GM18526 (cell line): ENCODE measurements around the gene GNG3.
A peak's percentile ranks its signal among the peaks of the same experiment; 100 is the strongest.

Experiments
- POLR2A ChIP-seq: IDR thresholded peaks from 3 replicates; pipeline ENCODE4 v1.6.1; 2011; ENCODE audit not compliant: insufficient read length; ENCODE audit errors: extremely low read depth

GNG3 gene

DNA sequence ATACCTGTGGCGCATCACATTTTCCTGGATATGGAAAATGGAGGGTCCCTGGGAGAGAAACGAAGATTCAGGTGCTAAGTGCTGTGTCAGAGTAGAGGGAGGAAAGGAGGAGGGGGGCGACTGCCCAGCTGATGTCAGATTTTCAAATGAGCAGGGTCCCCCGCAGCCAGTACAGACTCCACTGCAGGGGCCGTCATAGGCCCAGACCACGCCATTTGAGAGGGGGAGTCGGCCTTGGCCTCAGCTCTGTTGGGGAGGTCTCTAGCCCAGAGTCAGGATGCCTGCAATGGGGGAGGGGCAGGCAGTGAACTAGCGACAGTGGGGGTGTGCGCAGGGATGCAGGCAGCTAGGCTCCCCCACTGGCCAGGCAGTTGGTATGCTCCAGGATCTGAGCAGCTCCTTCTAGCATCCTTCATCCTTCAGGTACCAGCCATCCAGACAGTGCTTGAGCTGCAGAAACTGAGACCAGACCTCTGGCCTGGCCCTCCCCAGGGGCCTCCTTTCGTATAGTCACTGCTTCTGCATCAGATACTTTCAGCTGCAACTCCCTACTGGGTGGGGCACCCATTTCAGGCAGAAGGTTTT lies at the start of gene GNG3, which contains the start of gene BSCL2:
TSS of gene GNG3 (plus strand) at position 400 of the 585 bp plus-strand sequence. CDS start 620 bp downstream, outside the sequence.
TSS of gene BSCL2 (minus strand) at position 148 of the 585 bp plus-strand sequence. CDS start 229 bp downstream, outside the sequence.
- TF ChIP-seq POLR2A, result no peak

- TF ChIP-seq POLR2A, result no peak
Measured at GRCh38 chr11:62664405-62665074, 42.9 kb upstream of the GNG3 start.

GRCh38 chr11:62665075-62665598 lies 42.3 kb upstream of the GNG3 start, which contains the start of the genes C11orf98 and CSKMT:
C11orf98 (minus strand) TSS chr11:62665210; CDS start chr11:62665169, 41 bp downstream.
CSKMT (plus strand) TSS chr11:62665312; CDS start chr11:62665880, 568 bp downstream.
- TF ChIP-seq POLR2A, result peak; percentile 100

GRCh38 chr11:62665599-62666258 lies 41.7 kb upstream of the GNG3 start:
- TF ChIP-seq POLR2A, result no peak

DNA sequence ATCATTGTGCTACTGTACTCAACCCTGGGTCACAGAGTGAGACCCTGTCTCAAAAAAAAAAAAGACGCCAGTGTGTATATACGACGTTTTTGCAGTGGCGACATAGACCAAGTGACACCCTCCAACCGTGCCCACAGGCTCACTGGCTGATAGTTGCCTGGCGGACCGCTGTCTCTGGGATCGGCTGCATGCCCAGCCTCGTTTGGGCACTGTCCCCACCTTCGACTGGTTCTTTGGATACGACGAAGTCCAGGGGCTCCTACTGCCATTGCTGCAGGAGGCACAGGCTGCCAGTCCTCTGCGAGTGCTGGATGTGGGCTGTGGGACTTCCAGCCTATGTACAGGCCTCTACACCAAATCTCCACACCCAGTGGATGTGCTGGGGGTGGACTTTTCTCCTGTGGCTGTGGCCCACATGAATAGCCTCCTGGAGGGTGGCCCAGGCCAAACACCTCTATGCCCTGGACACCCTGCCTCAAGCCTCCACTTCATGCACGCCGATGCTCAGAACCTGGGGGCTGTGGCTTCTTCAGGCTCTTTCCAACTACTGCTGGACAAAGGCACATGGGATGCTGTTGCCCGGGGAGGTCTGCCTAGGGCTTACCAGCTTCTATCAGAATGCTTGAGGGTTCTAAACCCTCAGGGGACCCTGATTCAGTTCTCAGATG lies 41.1 kb upstream of the GNG3 start:
- no peak for TF ChIP-seq POLR2A

DNA sequence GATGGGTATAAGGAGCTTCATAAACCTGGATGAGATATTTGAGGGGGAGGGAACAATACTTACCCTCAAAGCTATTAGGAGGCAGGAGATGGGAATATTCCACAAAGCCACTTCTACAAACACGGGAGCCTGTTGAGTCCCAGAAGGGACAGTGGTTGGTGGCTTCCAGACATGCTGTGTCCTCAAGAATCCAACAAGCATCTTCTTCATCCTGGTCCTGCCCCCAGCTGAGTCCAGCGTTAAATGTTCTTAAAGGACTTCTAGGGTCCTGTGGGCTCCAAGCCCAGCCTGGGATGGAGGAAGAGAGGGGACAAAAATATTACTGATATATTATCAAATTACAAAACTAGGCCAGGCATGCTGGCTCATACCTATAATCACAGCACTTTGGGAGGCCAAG lies 40.0 kb upstream of the GNG3 start:
- TF ChIP-seq POLR2A, result no peak

DNA sequence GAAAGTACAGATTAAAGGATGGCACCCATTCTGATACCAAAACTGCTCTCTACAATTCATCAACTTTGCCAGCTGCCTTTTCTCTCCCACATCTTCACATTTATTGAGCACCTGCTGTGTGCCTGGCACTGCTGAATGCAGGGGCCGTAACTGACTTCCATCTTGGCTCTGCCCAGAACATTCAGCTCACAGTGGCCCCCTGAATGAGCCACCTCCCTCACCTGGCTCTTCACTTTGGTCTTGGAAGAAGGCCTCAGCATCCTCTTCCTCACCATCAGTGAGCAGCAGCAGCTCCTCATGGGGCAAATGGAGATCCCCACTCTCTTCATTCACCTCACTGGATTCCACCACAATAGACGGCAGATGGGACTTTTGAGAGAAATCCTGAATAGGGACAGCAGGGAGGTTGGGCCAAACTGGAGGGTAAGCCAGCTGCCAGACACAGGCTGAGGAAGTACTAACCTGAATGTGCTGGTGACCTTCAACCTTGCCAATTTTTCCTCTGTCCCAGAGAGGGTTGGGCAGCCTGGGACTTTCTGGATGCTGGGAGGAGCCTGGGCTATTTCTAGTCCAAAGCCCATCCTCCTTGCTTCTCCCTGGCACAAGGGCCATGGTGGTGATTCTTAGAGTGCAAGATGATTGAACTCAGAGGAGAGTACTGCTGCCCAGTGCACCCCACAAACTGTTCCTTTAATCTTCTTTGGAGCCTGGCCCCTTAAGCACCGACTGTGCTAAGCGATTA lies 37.9 kb upstream of the GNG3 start:
- TF ChIP-seq POLR2A, result no peak

- TF ChIP-seq POLR2A, result no peak
Measured at GRCh38 chr11:62671236-62671607, 36.3 kb upstream of the GNG3 start.

DNA sequence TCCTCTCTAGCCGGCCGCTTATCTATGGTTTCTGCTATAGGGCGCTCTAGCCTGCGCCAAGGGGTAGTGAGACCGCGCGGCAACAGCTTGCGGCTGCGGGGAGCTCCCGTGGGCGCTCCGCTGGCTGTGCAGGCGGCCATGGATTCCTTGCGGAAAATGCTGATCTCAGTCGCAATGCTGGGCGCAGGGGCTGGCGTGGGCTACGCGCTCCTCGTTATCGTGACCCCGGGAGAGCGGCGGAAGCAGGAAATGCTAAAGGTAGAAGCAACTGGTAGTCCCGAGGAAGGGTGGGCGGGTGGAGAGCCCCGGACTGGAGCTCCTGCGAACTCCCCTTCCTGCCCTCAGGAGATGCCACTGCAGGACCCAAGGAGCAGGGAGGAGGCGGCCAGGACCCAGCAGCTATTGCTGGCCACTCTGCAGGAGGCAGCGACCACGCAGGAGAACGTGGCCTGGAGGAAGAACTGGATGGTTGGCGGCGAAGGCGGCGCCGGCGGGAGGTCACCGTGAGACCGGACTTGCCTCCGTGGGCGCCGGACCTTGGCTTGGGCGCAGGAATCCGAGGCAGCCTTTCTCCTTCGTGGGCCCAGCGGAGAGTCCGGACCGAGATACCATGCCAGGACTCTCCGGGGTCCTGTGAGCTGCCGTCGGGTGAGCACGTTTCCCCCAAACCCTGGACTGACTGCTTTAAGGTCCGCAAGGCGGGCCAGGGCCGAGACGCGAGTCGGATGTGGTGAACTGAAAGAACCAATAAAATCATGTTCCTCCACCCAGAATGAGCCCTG lies 35.7 kb upstream of the GNG3 start, which contains the start of the genes LBHD1 and UQCC3:
TSS of gene LBHD1 (minus strand) at position 660 of the 782 bp plus-strand sequence. CDS start 2,236 bp downstream, outside the sequence.
TSS of gene UQCC3 (plus strand) at position 66 of the 782 bp plus-strand sequence. CDS start at position 139, 73 bp downstream.
- peak; percentile 81 for TF ChIP-seq POLR2A

DNA sequence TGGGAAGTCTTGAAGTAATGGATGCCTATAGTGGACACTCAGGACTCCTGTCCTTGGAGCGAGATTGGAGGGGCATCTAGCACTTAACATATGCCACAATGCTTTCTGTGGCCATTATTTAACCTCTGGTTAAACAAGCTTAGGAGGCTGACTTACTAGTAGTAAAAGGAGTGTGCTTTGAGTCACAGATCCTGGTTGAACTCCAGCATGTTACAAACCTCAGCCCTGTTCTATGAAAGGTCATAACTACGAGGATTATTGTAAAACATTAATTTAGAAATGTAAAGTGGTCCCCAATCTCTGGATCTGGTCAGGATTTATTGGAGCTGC lies 34.3 kb upstream of the GNG3 start:
- TF ChIP-seq POLR2A, result no peak

- no peak for TF ChIP-seq POLR2A
Measured at GRCh38 chr11:62676698-62677097, 30.8 kb upstream of the GNG3 start.

- no peak for TF ChIP-seq POLR2A
Measured at GRCh38 chr11:62677156-62677555, 30.3 kb upstream of the GNG3 start.

DNA sequence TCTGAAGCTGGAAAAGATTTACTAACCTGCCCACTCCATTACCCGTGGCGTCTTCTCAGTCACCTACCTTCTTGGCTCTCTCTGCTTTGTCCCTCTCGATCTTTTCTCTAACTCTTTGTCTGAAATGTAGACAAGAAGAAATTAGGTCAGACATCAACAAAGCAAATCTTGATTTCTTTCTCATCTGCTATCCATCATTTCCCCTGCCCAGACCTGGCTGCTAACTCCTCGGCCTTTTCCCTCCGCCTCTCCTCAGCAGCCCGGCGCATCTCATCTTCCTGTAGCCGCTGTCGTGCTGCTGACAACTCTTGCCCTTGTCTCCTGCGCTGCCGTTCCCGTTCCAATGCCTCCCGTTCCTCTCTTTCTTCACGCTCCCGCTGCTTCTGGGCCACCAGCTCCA lies 29.8 kb upstream of the GNG3 start:
- TF ChIP-seq POLR2A, result no peak

GRCh38 chr11:62678433-62678769 lies 29.1 kb upstream of the GNG3 start:
- no peak for TF ChIP-seq POLR2A
